Endothelial cell of umbilical vein (primary cell): ENCODE data around the gene ATXN10. TPM values are rescaled to one million over a fixed set of nuclear protein-coding genes. Genes with fewer than 3 reads are reported as not detected.

Experiments used
- BruUV-seq: library from RNA; stranded (reverse); fragments of 400-500 nt; replicated peaks from 2 replicates; lab custom pipeline; 2021; lab: Mats Ljungman, UMichigan
- CTCF ChIA-PET: fragments of 300-600, 350-600 bp; sonication (Branson Sonifier 250); formaldehyde crosslinking; loops from one replicate; lab custom pipeline; 2021; ENCODE audit warnings: antibody characterized with exemption, inconsistent platforms; lab: Charles Lee
- POLR2A ChIA-PET: fragments of 300-600, 350-600 bp; sonication (Branson Sonifier 250); formaldehyde crosslinking; loops from one replicate; lab custom pipeline; 2021; ENCODE audit warnings: antibody characterized with exemption, inconsistent platforms; lab: Charles Lee
- DNase-seq: peaks from one replicate; pipeline ENCODE4 v3.0.0-alpha.2; 2011; ENCODE audit warnings: low read depth, low spot score
- FAIRE-seq: peaks from 2 replicates; lab custom pipeline; 2011; peaks lifted over from hg19 to GRCh38; lab: Jason Lieb, UNC
- H2AFZ ChIP-seq: 2 replicates; pipeline ENCODE4 v1.6.0; 2012; ENCODE audit warnings: low read depth, low read length, control low read depth, inconsistent platforms
- H3K27ac ChIP-seq: 2 replicates; pipeline ENCODE4 v1.5.1; 2011; ENCODE audit warnings: low read depth, mild to moderate bottlenecking, control low read depth, low read length, moderate library complexity; ENCODE audit not compliant: insufficient read depth
- H3K27me3 ChIP-seq, 2 experiments: 2 replicates each; pipeline versions ENCODE4 v1.6.0 to v1.6.1; 2011; ENCODE audit warnings: low read length in 2 of 2, mixed read lengths in 1 of 2; ENCODE audit not compliant: control insufficient read depth in 2 of 2, insufficient read depth in 2 of 2
- H3K36me3 ChIP-seq, 2 experiments: 2 replicates in 1 of 2; 3 replicates in 1 of 2; pipeline ENCODE4 v1.5.1; 2011; ENCODE audit warnings: low read length in 2 of 2, mild to moderate bottlenecking in 1 of 2, moderate library complexity in 1 of 2; ENCODE audit not compliant: control insufficient read depth in 2 of 2, insufficient read depth in 2 of 2; ENCODE audit errors: extremely low read depth in 1 of 2
- H3K4me1 ChIP-seq: 3 replicates; pipeline ENCODE4 v1.5.1; 2011; ENCODE audit warnings: mild to moderate bottlenecking, low read length; ENCODE audit not compliant: control insufficient read depth, insufficient read depth; ENCODE audit errors: extremely low read depth
- H3K4me2 ChIP-seq: 2 replicates; pipeline ENCODE4 v1.6.1; 2011; ENCODE audit warnings: low read length, control low read depth, mixed read lengths; ENCODE audit not compliant: insufficient read depth
- H3K4me3 ChIP-seq, 3 experiments: fragments of 200-600 bp in 1 of 3; sonication (generic), shearing (Covaris generic) in 1 of 3; replicated peaks in 1 of 3; 2 replicates each; pipeline ENCODE4 v1.5.1; 2011 to 2016; ENCODE audit warnings: control low read depth in 3 of 3, low read length in 3 of 3, mild to moderate bottlenecking in 2 of 3, inconsistent platforms in 1 of 3, low read depth in 1 of 3, moderate library complexity in 1 of 3; ENCODE audit not compliant: insufficient read depth in 1 of 3
- H3K79me2 ChIP-seq: 2 replicates; pipeline ENCODE4 v1.6.0; 2012; ENCODE audit warnings: low read length, inconsistent platforms; ENCODE audit not compliant: control insufficient read depth, insufficient read depth
- H3K9ac ChIP-seq: replicated peaks from 2 replicates; pipeline ENCODE3; 2011; ENCODE audit warnings: low read length, control low read depth; ENCODE audit not compliant: insufficient read depth; ENCODE audit errors: extremely low read depth
- H3K9me1 ChIP-seq: replicated peaks from 3 replicates; pipeline ENCODE4 v1.6.0; 2011; ENCODE audit warnings: mild to moderate bottlenecking, low read length; ENCODE audit not compliant: control insufficient read depth, insufficient read depth; ENCODE audit errors: extremely low read depth
- H3K9me3 ChIP-seq: replicated peaks from 2 replicates; pipeline ENCODE4 v1.5.1; 2012; ENCODE audit warnings: low read length, inconsistent platforms; ENCODE audit not compliant: control insufficient read depth, insufficient read depth
- H4K20me1 ChIP-seq: replicated peaks from 2 replicates; pipeline ENCODE3; 2011; ENCODE audit warnings: mild to moderate bottlenecking, low read length; ENCODE audit not compliant: control insufficient read depth, insufficient read depth; ENCODE audit errors: extremely low read depth
- EZH2 ChIP-seq: IDR thresholded peaks from 2 replicates; pipeline ENCODE4 v1.6.1; 2012; ENCODE audit warnings: borderline replicate concordance, low read depth, mild to moderate bottlenecking, moderate library complexity, low read length, inconsistent platforms; ENCODE audit not compliant: severe bottlenecking
- FOS ChIP-seq: IDR thresholded peaks from 2 replicates; pipeline ENCODE4 v1.6.1; 2011; ENCODE audit warnings: mild to moderate bottlenecking, low read length, moderate library complexity, borderline replicate concordance; ENCODE audit not compliant: insufficient read depth
- GATA2 ChIP-seq: IDR thresholded peaks from 2 replicates; pipeline ENCODE4 v1.7.0; 2011; ENCODE audit warnings: low read depth, mild to moderate bottlenecking, moderate library complexity, mixed read lengths, low read length; ENCODE audit not compliant: insufficient read length, insufficient read depth
- JUN ChIP-seq: IDR thresholded peaks from 2 replicates; pipeline ENCODE4 v1.6.1; 2011; ENCODE audit warnings: borderline replicate concordance, low read depth; ENCODE audit not compliant: insufficient read length, insufficient read depth
- MYC ChIP-seq: IDR thresholded peaks from one replicate; pipeline ENCODE4 v1.6.1; 2011; ENCODE audit warnings: mild to moderate bottlenecking, low read depth, low read length
- POLR2A ChIP-seq: IDR thresholded peaks from 2 replicates; pipeline ENCODE4 v1.6.1; 2012; ENCODE audit warnings: low read depth, mild to moderate bottlenecking, control low read depth, low read length
- POLR2AphosphoS5 ChIP-seq: IDR thresholded peaks from 2 replicates; pipeline ENCODE4 v1.6.1; 2012; ENCODE audit warnings: low read depth, mild to moderate bottlenecking, control low read depth, low read length, moderate library complexity; ENCODE audit not compliant: insufficient read depth
- dilution Hi-C: fragments of 300-500 bp; cut with MboI; formaldehyde crosslinking; loops from one replicate; pipeline ENCODE4 v1.15.0; 2019; ENCODE audit warnings: low sequenced_read_pairs; ENCODE audit not compliant: extremely low pct_ligation_motif_present
- intact Hi-C: fragments of 100-400 bp; cut with micrococcal nuclease; formaldehyde crosslinking; loops from one replicate; pipeline ENCODE4 v1.10.0; 2022
- polyA plus RNA-seq, 4 experiments: library from polyadenylated mRNA; depleted of rRNA in 3 of 4; stranded (reverse) in 3 of 4; unstranded in 1 of 4; fragments of >200 nt; gene quantifications; 2 replicates each; pipeline versions ENCODE4 v1.2.1 to v1.2.3, GENCODE V29; 2011 to 2012; ENCODE audit warnings: missing spikeins in 1 of 4
- total RNA-seq: library from RNA; stranded (reverse); gene quantifications from 2 replicates; pipeline ENCODE4 v1.2.3, GENCODE V29; 2021
- TF ChIP-seq, protein P1 (sequence below): IDR thresholded peaks from 2 replicates; pipeline ENCODE4 v1.6.1; 2011; ENCODE audit not compliant: insufficient read depth, insufficient read length
- TF ChIP-seq, protein P2 (sequence below), 2 donors: IDR thresholded peaks; 1 replicate in 1 of 2; 2 replicates in 1 of 2; pipeline ENCODE4 v1.5.1; 2011; ENCODE audit warnings: low read length in 2 of 2, mild to moderate bottlenecking in 2 of 2, moderate library complexity in 2 of 2, control low read depth in 1 of 2, inconsistent platforms in 1 of 2, low read depth in 1 of 2; ENCODE audit not compliant: insufficient read depth in 1 of 2; ENCODE audit errors: extremely low read depth in 1 of 2

ATXN10 gene
- total and polyA plus RNA-seq, 2 donors (not counting 3 experiments of a cell fraction or from before 2014, with no cell fraction given), result 73.2 to 91.9 TPM

DNA sequence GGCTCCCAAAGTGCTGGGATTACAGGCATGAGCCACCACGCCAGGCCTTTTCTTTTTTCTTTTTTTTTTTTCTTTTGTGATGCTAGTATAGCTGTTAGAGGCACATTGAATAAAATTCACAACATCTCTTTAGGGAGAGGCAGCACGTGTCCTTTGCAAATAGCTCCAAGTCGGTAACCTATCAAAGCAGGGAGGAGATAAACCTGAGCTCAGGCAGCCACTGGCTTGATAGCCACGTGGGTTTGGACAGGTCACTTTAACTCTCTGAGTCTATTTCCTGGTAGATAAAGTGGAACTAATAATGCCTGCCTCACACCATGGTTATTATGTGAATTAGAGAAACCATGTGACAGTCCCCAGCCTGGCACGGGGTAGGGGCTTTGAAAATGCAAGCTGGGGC lies 43.1 kb upstream of the ATXN10 start:
- no peaks in the 10 kb centered on the region for H3K36me3 ChIP-seq
- dilution Hi-C loops (no loop called here), intact Hi-C loops (no loop called here)
- H3K9me1 ChIP-seq, result no peaks in the 10 kb centered on the region
- peaks cover 22 to 30% of the 10 kb centered on the region in 2 experiments for H3K27me3 ChIP-seq
- no peak overlapping the region for H3K4me2 ChIP-seq
- TF ChIP-seq, protein P1, sequence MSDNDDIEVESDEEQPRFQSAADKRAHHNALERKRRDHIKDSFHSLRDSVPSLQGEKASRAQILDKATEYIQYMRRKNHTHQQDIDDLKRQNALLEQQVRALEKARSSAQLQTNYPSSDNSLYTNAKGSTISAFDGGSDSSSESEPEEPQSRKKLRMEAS, result no peak
- no peak for TF ChIP-seq POLR2A
- no peak for TF ChIP-seq JUN
- no peak for TF ChIP-seq MYC
- no peak for TF ChIP-seq EZH2
- no peak for TF ChIP-seq GATA2
- no peak for TF ChIP-seq FOS
- TF ChIP-seq, protein P2, sequence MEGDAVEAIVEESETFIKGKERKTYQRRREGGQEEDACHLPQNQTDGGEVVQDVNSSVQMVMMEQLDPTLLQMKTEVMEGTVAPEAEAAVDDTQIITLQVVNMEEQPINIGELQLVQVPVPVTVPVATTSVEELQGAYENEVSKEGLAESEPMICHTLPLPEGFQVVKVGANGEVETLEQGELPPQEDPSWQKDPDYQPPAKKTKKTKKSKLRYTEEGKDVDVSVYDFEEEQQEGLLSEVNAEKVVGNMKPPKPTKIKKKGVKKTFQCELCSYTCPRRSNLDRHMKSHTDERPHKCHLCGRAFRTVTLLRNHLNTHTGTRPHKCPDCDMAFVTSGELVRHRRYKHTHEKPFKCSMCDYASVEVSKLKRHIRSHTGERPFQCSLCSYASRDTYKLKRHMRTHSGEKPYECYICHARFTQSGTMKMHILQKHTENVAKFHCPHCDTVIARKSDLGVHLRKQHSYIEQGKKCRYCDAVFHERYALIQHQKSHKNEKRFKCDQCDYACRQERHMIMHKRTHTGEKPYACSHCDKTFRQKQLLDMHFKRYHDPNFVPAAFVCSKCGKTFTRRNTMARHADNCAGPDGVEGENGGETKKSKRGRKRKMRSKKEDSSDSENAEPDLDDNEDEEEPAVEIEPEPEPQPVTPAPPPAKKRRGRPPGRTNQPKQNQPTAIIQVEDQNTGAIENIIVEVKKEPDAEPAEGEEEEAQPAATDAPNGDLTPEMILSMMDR (IDR thresholded peaks at IDR 0.05; ENCODE audit: extremely low read depth in 1 of 2, insufficient read depth in 1 of 2, low read depth in 1 of 2, low read length in 2 of 2), result no peak
- no peak for TF ChIP-seq POLR2AphosphoS5
- H2AFZ ChIP-seq, result no peak overlapping the region
- no peaks in the 10 kb centered on the region for H3K4me1 ChIP-seq
- POLR2A ChIA-PET, result no interaction called here
- H3K9me3 ChIP-seq, result no peaks in the 10 kb centered on the region
- H4K20me1 ChIP-seq, result no peaks in the 10 kb centered on the region
- H3K27ac ChIP-seq, result no peak overlapping the region
- H3K4me3 ChIP-seq, result no peak overlapping the region
- DNase-seq (no peak), FAIRE-seq (no peak)
- no peaks in the 10 kb centered on the region for H3K79me2 ChIP-seq
- no TSS peak for BruUV-seq
- CTCF ChIA-PET, result interaction anchor here (1.0 to 1.1 kb wide), 2 partner anchors 9 to 50 kb away, joined by 3 to 5 read pairs; no protein-coding TSS in a partner anchor
- H3K9ac ChIP-seq, result no peak overlapping the region
